Pancreas (tissue), 10 donors: ENCODE measurements around the gene UBA7. TPM values are rescaled to one million over a fixed set of nuclear protein-coding genes. Genes with fewer than 3 reads are reported as not detected.

ENCODE experiments used
- ATAC-seq, 4 donors: fragments of 200-7000 bp; cut with Tn5 transposase; one replicate each; pipeline versions ENCODE4 v1.8.0 to v1.9.1; 2020; ENCODE audit warnings: mild to moderate bottlenecking in 4 of 4, moderate library complexity in 4 of 4
- DNase-seq, 6 donors: peaks; one replicate each; pipeline ENCODE4 v3.0.0-alpha.2; 2020
- FAIRE-seq: peaks from 2 replicates; lab custom pipeline; 2012; peaks lifted over from hg19 to GRCh38; lab: Jason Lieb, UNC
- H3K27ac ChIP-seq, 4 donors: fragments of 200-600 bp; sonication (generic); 1 replicate in 3 of 4; 2 replicates in 1 of 4; pipeline versions ENCODE4 v1.5.0 to v1.8.0; 2020
- H3K27me3 ChIP-seq, 4 donors: fragments of 200-600 bp; one replicate each; pipeline ENCODE4 v1.8.0; 2021
- H3K36me3 ChIP-seq, 3 donors: fragments of 200-600 bp; sonication (generic) in 1 of 3; one replicate each; pipeline versions ENCODE4 v1.5.0 to v1.8.0; 2020 to 2021
- H3K4me1 ChIP-seq, 3 donors: fragments of 200-600 bp; one replicate each; pipeline ENCODE4 v1.8.0; 2021
- H3K4me3 ChIP-seq, 4 donors: fragments of 200-600 bp; sonication (generic) in 2 of 4; one replicate each; pipeline versions ENCODE4 v1.5.0 to v1.8.0; 2020 to 2021
- H3K9me3 ChIP-seq, 4 donors: fragments of 200-600 bp; one replicate each; pipeline ENCODE4 v1.8.0; 2021
- WGBS, 2 donors: extraction: QIAGEN DNeasy Blood & Tissue Kit; methylation state at CpG; one replicate each; pipeline ENCODE4 v1.1.7; 2013; 5-methylcytosine and 5-hydroxymethylcytosine counted together
- intact Hi-C, 3 donors: fragments of 100-400 bp; cut with DNase I; formaldehyde crosslinking; loops; one replicate each; pipeline versions ENCODE4 v1.11.1 to v1.14.2; 2022
- polyA plus RNA-seq, 2 donors: library from polyadenylated mRNA; stranded (reverse); fragments of 200-250 nt; gene quantifications; one replicate each; pipeline ENCODE4 v1.2.3, GENCODE V29; 2013
- total RNA-seq, 6 donors: library from RNA; stranded (reverse); fragmentation: NEBNext Ultra II Directional in 4 of 6; extraction: Animal tissue kit (Norgen Biotek cat#: 25700) in 4 of 6; gene quantifications; one replicate each; pipeline versions ENCODE4 v1.2.1 to v1.2.4, GENCODE V29; 2021 to 2023
- TF ChIP-seq, protein P1 (sequence below), 4 donors: fragments of 200-600 bp; sonication (generic) in 3 of 4; IDR thresholded peaks; one replicate each; pipeline versions ENCODE4 v1.5.0 to v1.8.0; 2021; ENCODE audit warnings: antibody characterized with exemption in 4 of 4
- donor health status: healthy with polysubstance abuse.
- donor health status: DM: no; HTN: no; CAD: no; lungs with moderate emphysema.
- donor health status: DM: no; HTN: no; CAD: no.
- donor health status: control.
- donor health status: control.
- donor health status: Bipolar disorder and iron deficiency.
- donor health status: DM: yes; HTN: yes; CAD: no.
- donor health status: DM: no; HTN: no; CAD: no.
- donor health status: DM: no; HTN: no; CAD: no.
- donor health status: DM: yes; HTN: yes; CAD: no.

The UBA7 gene
- total and polyA plus RNA-seq, 8 donors = 17.7 to 86.2 (median 29.7) TPM

DNA sequence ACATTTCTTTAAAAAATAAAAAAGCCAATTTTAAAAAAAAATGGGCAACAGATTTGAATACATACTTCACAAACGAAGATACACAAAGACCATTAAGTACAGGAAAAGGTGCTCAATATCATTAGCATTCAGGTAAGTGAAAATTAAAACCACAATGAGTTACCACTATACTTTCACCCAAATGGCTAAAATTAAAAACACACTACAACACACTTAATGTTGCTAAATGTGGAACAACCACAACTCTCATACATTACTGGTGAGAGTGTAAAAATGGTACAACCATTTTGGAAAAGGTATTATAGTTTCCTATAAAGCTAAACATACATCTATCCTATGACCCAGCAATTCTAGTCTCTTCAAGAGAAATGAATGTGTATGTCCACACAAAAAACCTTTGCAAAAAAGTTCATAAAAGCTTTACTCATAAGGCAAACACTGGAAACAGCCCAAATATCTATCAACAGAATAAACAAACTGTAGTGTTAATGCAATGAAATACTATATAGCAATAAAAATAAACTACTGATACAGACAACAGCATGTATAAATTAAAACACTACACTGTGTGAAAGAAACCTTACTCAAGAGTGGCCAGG is 42.3 kb downstream of the UBA7 start:
- WGBS, 2 donors = 76 to 84% methylated on average over 1 of the region's 1 CpG
- H3K27me3 ChIP-seq = no peaks in the 10 kb centered on the region
- intact Hi-C loops = no loop called here
- no peak overlapping the region for H3K4me3 ChIP-seq
- H3K27ac ChIP-seq = no peak overlapping the region
- H3K9me3 ChIP-seq = no peaks in the 10 kb centered on the region
- H3K36me3 ChIP-seq = no peaks in the 10 kb centered on the region
- FAIRE-seq (no peak), DNase-seq (no peak), ATAC-seq (no peak)
- H3K4me1 ChIP-seq = peaks cover 2 to 7% (median 4%) of the 10 kb centered on the region in 3 donors
- TF ChIP-seq, protein P1, sequence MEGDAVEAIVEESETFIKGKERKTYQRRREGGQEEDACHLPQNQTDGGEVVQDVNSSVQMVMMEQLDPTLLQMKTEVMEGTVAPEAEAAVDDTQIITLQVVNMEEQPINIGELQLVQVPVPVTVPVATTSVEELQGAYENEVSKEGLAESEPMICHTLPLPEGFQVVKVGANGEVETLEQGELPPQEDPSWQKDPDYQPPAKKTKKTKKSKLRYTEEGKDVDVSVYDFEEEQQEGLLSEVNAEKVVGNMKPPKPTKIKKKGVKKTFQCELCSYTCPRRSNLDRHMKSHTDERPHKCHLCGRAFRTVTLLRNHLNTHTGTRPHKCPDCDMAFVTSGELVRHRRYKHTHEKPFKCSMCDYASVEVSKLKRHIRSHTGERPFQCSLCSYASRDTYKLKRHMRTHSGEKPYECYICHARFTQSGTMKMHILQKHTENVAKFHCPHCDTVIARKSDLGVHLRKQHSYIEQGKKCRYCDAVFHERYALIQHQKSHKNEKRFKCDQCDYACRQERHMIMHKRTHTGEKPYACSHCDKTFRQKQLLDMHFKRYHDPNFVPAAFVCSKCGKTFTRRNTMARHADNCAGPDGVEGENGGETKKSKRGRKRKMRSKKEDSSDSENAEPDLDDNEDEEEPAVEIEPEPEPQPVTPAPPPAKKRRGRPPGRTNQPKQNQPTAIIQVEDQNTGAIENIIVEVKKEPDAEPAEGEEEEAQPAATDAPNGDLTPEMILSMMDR (IDR thresholded peaks at IDR 0.05) = no peak

DNA sequence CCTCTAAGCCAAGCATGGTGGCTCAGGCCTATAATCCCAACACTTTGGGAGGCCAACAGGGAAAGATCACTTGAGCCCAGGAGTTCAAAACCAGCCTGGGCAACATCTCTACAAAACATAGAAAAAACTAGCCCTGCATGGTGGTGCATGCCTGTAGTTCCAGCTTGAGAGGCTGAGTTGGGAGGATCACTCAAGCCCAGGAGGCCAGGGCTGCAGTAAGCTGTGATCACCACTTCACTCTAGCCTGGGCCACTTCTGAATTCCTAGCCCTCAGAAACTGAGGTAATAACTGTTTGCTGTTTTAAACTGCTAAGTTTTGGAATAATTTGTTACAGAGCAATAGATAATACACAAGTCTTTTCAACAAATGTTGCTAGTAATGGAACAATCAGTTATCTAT is 43.8 kb downstream of the UBA7 start:
- ATAC-seq (no peak), DNase-seq (no peak), FAIRE-seq (no peak)
- TF ChIP-seq, protein P1 (IDR thresholded peaks at IDR 0.05) = no peak
- no peaks in the 10 kb centered on the region for H3K27me3 ChIP-seq
- no peak overlapping the region for H3K4me3 ChIP-seq
- no peaks in the 10 kb centered on the region for H3K36me3 ChIP-seq
- peaks cover 2 to 7% (median 4%) of the 10 kb centered on the region in 3 donors for H3K4me1 ChIP-seq
- intact Hi-C loops = no loop called here
- H3K9me3 ChIP-seq = no peaks in the 10 kb centered on the region
- no peak overlapping the region for H3K27ac ChIP-seq

DNA sequence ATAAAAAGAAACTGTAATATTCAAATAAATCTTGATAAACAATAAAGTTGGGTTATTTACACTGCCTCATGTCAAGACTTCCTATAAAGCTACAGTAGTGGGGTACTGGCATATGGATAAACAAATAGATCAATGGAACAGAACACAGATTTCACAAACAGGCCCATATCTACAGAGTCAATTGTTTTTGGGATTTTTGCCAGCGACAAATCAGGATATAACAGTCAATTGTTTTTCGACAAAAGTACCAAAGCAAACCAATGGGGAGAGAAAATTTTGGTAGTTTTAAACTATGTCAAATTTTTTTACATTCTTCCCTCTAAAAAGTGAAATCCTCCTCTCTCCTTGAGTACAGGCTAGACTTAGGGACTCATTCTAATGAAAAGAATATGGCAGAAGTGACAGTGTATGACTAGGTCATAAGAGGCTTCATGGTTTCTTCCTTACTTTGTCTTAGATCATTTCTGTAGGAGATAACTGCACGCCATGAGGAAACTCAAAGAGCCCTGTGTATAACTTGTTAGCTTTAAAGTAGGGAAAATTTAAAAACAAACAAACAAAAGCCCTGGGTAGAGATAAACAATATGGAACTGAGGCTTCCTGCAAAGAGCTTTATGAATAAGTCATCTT is 44.4 kb downstream of the UBA7 start:
- no peaks in the 10 kb centered on the region for H3K36me3 ChIP-seq
- no peak overlapping the region for H3K4me3 ChIP-seq
- H3K27me3 ChIP-seq = no peaks in the 10 kb centered on the region
- intact Hi-C loops = no loop called here
- TF ChIP-seq, protein P1 (IDR thresholded peaks at IDR 0.05) = no peak
- H3K4me1 ChIP-seq = peaks cover 2 to 7% (median 4%) of the 10 kb centered on the region in 3 donors
- H3K27ac ChIP-seq = no peak overlapping the region
- no peak for DNase-seq
- peak in 3 of 4 donors; percentile 18 to 40 (median 23) for ATAC-seq
- no peaks in the 10 kb centered on the region for H3K9me3 ChIP-seq
- FAIRE-seq = no peak
- whole genome bisulfite sequencing, 2 donors = 40 to 41% methylated on average over 3 of the region's 3 CpGs

DNA sequence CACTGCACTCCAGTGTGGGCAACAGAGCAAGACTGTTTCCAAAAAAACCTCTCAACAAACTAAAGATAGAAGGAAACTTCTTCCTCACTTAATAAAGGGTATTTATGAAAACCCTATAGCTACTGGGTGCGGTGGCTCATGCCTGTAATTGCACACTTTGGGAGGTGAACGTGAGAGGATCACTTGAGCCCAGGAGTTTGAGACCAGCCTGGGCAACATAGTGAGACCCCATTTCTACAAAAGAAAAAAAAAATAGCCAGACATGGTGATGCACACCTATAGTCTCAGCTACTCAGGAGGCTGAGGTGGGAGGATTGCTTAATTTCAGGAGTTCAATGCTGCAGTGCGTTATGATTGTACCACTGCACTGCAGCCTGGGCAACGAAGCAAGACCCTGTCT is 49.8 kb downstream of the UBA7 start:
- ATAC-seq = no peak
- FAIRE-seq = no peak
- 97 to 98% methylated on average over 4 of the region's 4 CpGs for WGBS, 2 donors

More for the DNA sequence above, 49.8 kb downstream of the UBA7 start:
- intact Hi-C loops = no loop called here
- no peak for DNase-seq
- peaks cover 0 to 3% (median 1%) of the 10 kb centered on the region in 3 donors for H3K4me1 ChIP-seq
- H3K36me3 ChIP-seq = no peaks in the 10 kb centered on the region
- H3K9me3 ChIP-seq = no peaks in the 10 kb centered on the region
- no peaks in the 10 kb centered on the region for H3K27me3 ChIP-seq
- TF ChIP-seq, protein P1 (IDR thresholded peaks at IDR 0.05) = no peak
- no peak overlapping the region for H3K4me3 ChIP-seq
- no peak overlapping the region for H3K27ac ChIP-seq
